ENCODE data around the gene POMGNT1.

Gene POMGNT1

DNA sequence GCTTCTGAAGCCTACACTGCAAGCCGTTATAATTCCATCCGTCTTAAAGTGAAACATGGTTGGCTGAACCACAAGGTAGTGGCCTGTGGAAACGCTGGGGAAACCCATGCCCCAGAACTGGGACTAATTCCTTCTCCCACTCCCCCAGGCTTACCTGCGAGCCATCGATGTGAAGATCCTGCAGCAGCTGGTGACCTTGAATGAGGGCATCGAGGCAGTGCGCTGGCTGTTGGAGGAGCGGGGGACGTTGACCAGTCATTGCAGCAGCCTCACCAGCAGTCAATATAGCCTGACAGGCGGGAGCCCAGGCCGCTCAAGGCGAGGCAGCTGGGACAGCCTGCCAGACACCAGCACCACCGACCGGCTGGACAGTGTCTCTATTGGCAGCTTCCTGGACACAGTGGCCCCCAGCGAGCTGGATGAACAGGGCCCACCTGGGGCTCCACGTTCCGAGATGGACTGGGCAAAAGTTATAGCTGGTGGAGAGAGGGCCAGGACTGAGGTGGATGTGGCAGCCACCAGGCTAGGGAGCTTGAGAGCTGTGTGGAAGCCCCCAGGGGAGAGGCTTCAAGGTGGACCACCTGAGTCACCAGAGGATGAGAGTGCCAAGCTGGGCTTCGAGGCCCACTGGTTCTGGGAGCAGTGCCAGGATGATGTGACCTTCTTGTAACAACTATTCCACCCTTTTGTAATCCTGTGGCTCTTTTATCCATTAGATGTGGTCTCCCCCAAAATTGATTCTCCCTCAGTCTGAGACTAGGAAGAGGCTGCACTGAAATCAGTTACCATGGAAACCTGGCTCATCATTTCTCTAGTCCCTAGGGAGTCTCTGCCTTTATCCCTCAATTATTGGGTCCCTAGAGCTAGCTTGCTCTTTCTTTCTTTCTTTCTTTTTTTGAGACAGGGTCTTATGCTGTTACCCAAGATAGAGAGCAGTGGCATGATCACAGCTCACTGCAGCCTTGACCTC, 21.6 kb upstream of the POMGNT1 start:
- H3K36me3 ChIP-seq (ENCODE audit: control insufficient read depth, insufficient read depth, low read length): no peaks in the 10 kb centered on the region
- TF ChIP-seq, protein P1, sequence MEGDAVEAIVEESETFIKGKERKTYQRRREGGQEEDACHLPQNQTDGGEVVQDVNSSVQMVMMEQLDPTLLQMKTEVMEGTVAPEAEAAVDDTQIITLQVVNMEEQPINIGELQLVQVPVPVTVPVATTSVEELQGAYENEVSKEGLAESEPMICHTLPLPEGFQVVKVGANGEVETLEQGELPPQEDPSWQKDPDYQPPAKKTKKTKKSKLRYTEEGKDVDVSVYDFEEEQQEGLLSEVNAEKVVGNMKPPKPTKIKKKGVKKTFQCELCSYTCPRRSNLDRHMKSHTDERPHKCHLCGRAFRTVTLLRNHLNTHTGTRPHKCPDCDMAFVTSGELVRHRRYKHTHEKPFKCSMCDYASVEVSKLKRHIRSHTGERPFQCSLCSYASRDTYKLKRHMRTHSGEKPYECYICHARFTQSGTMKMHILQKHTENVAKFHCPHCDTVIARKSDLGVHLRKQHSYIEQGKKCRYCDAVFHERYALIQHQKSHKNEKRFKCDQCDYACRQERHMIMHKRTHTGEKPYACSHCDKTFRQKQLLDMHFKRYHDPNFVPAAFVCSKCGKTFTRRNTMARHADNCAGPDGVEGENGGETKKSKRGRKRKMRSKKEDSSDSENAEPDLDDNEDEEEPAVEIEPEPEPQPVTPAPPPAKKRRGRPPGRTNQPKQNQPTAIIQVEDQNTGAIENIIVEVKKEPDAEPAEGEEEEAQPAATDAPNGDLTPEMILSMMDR (IDR thresholded peaks at IDR 0.05): no peak
- no peak overlapping the region for H3K27ac ChIP-seq
- H3K9ac ChIP-seq: no peak overlapping the region
- no peak overlapping the region for H3K4me2 ChIP-seq (ENCODE audit: low read length)
- H3K27me3 ChIP-seq (ENCODE audit: control insufficient read depth, insufficient read depth, low read length): no peaks in the 10 kb centered on the region
- no peaks in the 10 kb centered on the region for H3K79me2 ChIP-seq
- no peak overlapping the region for H3K4me3 ChIP-seq (ENCODE audit: low read depth, low read length)
- peaks cover 4% of the 10 kb centered on the region for H3K4me1 ChIP-seq
- no peak overlapping the region for H2AFZ ChIP-seq
- no peaks in the 10 kb centered on the region for H3K9me3 ChIP-seq (ENCODE audit: control insufficient read depth, low read length)

DNA sequence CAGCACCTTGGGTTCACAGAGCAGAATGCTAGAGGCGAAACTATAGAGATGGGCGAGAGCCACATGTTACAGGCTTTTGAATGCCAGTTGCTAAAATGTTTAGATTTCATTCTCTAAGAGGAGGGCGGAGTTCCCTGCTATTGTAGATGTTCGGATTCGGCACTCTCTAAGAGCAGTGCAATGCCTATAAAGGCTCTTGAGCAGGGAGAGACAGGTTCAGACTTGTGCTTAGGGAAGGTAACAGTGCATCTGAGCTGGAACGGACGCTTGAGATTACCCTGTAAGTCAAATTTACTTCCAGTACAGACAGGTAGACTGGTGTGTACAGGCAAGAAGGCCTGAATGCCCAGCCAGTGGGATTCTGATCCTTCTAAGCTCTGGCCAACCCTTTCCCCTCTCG, 20.2 kb upstream of the POMGNT1 start:
- no peak overlapping the region for H3K9ac ChIP-seq
- no peaks in the 10 kb centered on the region for H3K4me1 ChIP-seq
- no peaks in the 10 kb centered on the region for H3K27me3 ChIP-seq (ENCODE audit: control insufficient read depth, insufficient read depth, low read length)
- H3K4me3 ChIP-seq (ENCODE audit: low read depth, low read length): no peak overlapping the region
- H3K79me2 ChIP-seq: no peaks in the 10 kb centered on the region
- no peak overlapping the region for H2AFZ ChIP-seq
- H3K27ac ChIP-seq: no peak overlapping the region
- TF ChIP-seq, protein P1 (IDR thresholded peaks at IDR 0.05): no peak
- no peak overlapping the region for H3K4me2 ChIP-seq (ENCODE audit: low read length)
- H3K9me3 ChIP-seq (ENCODE audit: control insufficient read depth, low read length): no peaks in the 10 kb centered on the region
- H3K36me3 ChIP-seq (ENCODE audit: control insufficient read depth, insufficient read depth, low read length): no peaks in the 10 kb centered on the region

DNA sequence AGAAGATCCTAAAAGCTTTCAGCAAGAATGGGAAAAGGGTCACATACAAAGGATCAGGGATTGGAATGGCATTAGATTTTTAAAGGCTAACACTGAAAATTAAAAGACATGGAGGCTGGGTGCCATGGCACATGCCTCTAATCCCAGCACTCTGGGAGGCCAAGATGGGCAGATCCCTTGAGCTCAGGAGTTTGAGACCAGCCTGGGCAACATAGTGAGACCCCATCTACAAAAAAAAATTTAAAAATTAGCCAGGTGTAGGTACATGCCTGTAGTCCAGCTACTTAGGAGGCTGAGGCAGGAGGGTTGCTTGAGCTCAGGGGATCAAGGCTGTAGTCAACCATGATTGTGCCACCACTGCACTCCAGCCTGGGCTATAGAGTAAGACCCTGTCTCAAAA, 17.3 kb upstream of the POMGNT1 start:
- Histone ChIP-seq H3K9ac (no peak overlapping the region), H3K4me2 (ENCODE audit: low read length) (no peak overlapping the region), H3K79me2 (no peaks in the 10 kb centered on the region), H3K27me3 (ENCODE audit: control insufficient read depth, insufficient read depth, low read length) (no peaks in the 10 kb centered on the region), H2AFZ (no peak overlapping the region), H3K4me3 (ENCODE audit: low read depth, low read length) (no peak overlapping the region), H3K27ac (no peak overlapping the region), H3K9me3 (ENCODE audit: control insufficient read depth, low read length) (no peaks in the 10 kb centered on the region), H3K36me3 (ENCODE audit: control insufficient read depth, insufficient read depth, low read length) (no peaks in the 10 kb centered on the region), H3K4me1 (no peaks in the 10 kb centered on the region)
- TF ChIP-seq, protein P1 (IDR thresholded peaks at IDR 0.05): no peak

DNA sequence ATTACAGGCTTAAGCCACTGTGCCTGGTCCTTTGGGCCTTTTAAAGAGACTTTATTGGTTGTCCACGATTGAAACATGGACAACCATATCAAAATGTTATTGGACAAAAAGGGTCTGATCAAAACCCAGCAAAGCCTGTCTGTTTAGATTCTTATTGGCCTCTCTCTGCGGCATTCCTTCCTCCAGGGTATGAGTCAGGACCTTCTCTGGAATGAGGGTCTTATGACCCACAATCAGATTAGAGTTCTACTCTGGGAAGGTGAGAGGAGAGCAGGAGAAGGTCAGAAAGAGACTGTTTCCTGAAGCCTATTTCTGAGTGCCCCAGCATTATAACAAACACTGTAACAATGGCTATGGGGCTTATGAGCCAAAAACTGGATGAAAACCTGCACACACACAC, 12.8 kb upstream of the POMGNT1 start:
- Histone ChIP-seq H2AFZ (no peak overlapping the region), H3K4me1 (no peaks in the 10 kb centered on the region), H3K9me3 (ENCODE audit: control insufficient read depth, low read length) (no peaks in the 10 kb centered on the region), H3K27ac (no peak overlapping the region), H3K9ac (no peak overlapping the region), H3K4me2 (ENCODE audit: low read length) (no peak overlapping the region), H3K36me3 (ENCODE audit: control insufficient read depth, insufficient read depth, low read length) (no peaks in the 10 kb centered on the region), H3K4me3 (ENCODE audit: low read depth, low read length) (no peak overlapping the region), H3K27me3 (ENCODE audit: control insufficient read depth, insufficient read depth, low read length) (no peaks in the 10 kb centered on the region), H3K79me2 (no peaks in the 10 kb centered on the region)
- TF ChIP-seq, protein P1 (IDR thresholded peaks at IDR 0.05): no peak

DNA sequence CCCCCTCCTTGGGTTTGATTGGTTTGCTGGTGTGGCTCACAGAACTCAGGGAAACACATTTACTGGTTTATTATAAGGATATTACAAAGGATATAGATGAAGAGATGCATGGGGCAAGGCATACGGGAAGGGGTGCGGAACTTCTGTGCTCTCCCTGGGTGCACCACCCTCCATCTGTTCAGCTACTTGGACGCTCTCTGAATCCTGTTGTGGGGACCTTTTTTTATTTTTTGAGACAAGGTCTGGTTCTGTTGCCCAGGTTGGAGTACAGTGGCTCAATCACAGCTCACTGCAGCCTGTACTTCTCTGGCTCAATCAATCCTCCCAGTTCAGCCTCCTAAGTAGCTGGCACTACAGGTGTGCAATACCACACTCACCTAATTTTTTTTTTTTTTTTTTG, 12.3 kb upstream of the POMGNT1 start:
- Histone ChIP-seq H2AFZ (no peak overlapping the region), H3K27me3 (ENCODE audit: control insufficient read depth, insufficient read depth, low read length) (no peaks in the 10 kb centered on the region), H3K4me2 (ENCODE audit: low read length) (no peak overlapping the region), H3K4me3 (ENCODE audit: low read depth, low read length) (no peak overlapping the region), H3K9me3 (ENCODE audit: control insufficient read depth, low read length) (no peaks in the 10 kb centered on the region), H3K9ac (no peak overlapping the region), H3K4me1 (peaks cover under 1% of the 10 kb centered on the region), H3K36me3 (ENCODE audit: control insufficient read depth, insufficient read depth, low read length) (no peaks in the 10 kb centered on the region), H3K79me2 (no peaks in the 10 kb centered on the region), H3K27ac (no peak overlapping the region)
- TF ChIP-seq, protein P1 (IDR thresholded peaks at IDR 0.05): no peak
